NCI-H446 (cell line): ENCODE measurements around the gene TFR2.

Source experiments
- DNase-seq, 2 experiments: peaks; one replicate each; lab custom pipeline; 2025; lab: John Stamatoyannopoulos, UW

Gene TFR2

GRCh38 chr7:100654908-100655831, 13.8 kb upstream of the TFR2 start:
- DNase-seq: no peak

GRCh38 chr7:100649826-100650565, 8.6 kb upstream of the TFR2 start:
- no peak for DNase-seq

- DNase-seq: no peak
These were observed 1.2 kb upstream of the TFR2 start for GRCh38 chr7:100642534-100642907.

- no peak for DNase-seq
These were observed 645 bp upstream of the TFR2 start for GRCh38 chr7:100641860-100642533.

GRCh38 chr7:100640517-100641440, 573 bp downstream of the TFR2 start:
- no peak for DNase-seq

GRCh38 chr7:100639995-100640516, 1.3 kb downstream of the TFR2 start:
- no peak for DNase-seq

- peak in 1 of 2 experiments; percentile 16 for DNase-seq
These were observed 8.2 kb downstream of the TFR2 start for GRCh38 chr7:100632951-100633717.

GRCh38 chr7:100630066-100630465, 11.3 kb downstream of the TFR2 start:
- no peak for DNase-seq

- DNase-seq: no peak
These were observed 12.1 kb downstream of the TFR2 start for GRCh38 chr7:100629117-100629716.

- DNase-seq: no peak
These were observed 14.2 kb downstream of the TFR2 start for GRCh38 chr7:100627238-100627549.

GRCh38 chr7:100626530-100627237, 14.7 kb downstream of the TFR2 start:
- DNase-seq: peak in 1 of 2 experiments; percentile 45

GRCh38 chr7:100626055-100626454, 15.3 kb downstream of the TFR2 start:
- DNase-seq: no peak

GRCh38 chr7:100623951-100624824, 17.2 kb downstream of the TFR2 start:
- no peak for DNase-seq

- no peak for DNase-seq
These were observed 19.8 kb downstream of the TFR2 start for GRCh38 chr7:100621554-100621953.

GRCh38 chr7:100620804-100621203, 20.5 kb downstream of the TFR2 start:
- no peak for DNase-seq

GRCh38 chr7:100620239-100620638, 21.1 kb downstream of the TFR2 start:
- DNase-seq: no peak

GRCh38 chr7:100614308-100614861, 27.0 kb downstream of the TFR2 start:
- no peak for DNase-seq
